Measurements from ENCODE around the gene CCDC142. TPM values are rescaled to one million over a fixed set of nuclear protein-coding genes. Genes with fewer than 3 reads are reported as not detected.

The CCDC142 gene
- total and polyA plus RNA-seq, 10 of the 15 experiments (the other 5 are each of a cell fraction or from before 2014, with no cell fraction given): 0.93 to 16.9 (median 9.0) TPM

- intact Hi-C loops (cut with micrococcal nuclease; ENCODE audit: unreplicated experiment): loop anchor here (2.0 kb wide), 1 partner anchor 19 kb away; the partner anchor contains the start of genes CCDC142 and TTC31
- peaks cover 6% of the 10 kb centered on the region for H3K79me2 ChIP-seq (ENCODE audit: control insufficient read depth, insufficient read depth, low read length)
- H4K20me1 ChIP-seq (ENCODE audit: control insufficient read depth, insufficient read depth): no peaks in the 10 kb centered on the region
- FAIRE-seq: no peak
- peaks cover 15 to 25% of the 10 kb centered on the region in 2 experiments; a peak in 3 of 4 replicates for H3K27me3 ChIP-seq (replicated peaks in 1 of 2; ENCODE audit: control insufficient read depth in 2 of 2, insufficient read depth in 2 of 2, low read length in 1 of 2)
- H3K9ac ChIP-seq (ENCODE audit: control insufficient read depth, insufficient read depth, low read length): no peak overlapping the region
- in situ Hi-C loops (cut with MboI): no loop called here
- ChIA-PET POLR2A (interaction anchor here (1.1 to 1.9 kb wide), 2 partner anchors 27 to 110 kb away, joined by 3 to 4 read pairs; partner anchors contain the start of gene AUP1), RAD21 (ENCODE audit: unreplicated experiment) (interaction anchor here (0.8 to 2.9 kb wide), 6 partner anchors 18 to 87 kb away, joined by 3 to 10 read pairs (median 6); partner anchors contain the start of genes AUP1, CCDC142, HTRA2 and INO80B), SMC1A (ENCODE audit: uncharacterized antibody, unreplicated experiment) (interaction anchor here (1.2 to 7.0 kb wide), 4 partner anchors 9 to 85 kb away, joined by 3 to 71 read pairs (median 4); no protein-coding TSS in a partner anchor), CTCF (interaction anchor here (1.4 to 13.9 kb wide), 4 partner anchors 19 to 85 kb away, joined by 4 to 231 read pairs (median 84); partner anchors contain the start of genes AUP1, CCDC142, DQX1 and HTRA2)
- H3K36me3 ChIP-seq (ENCODE audit: control insufficient read depth in 2 of 2, insufficient read depth in 2 of 2, low read length in 1 of 2): peaks cover 0 to 7% of the 10 kb centered on the region in 2 experiments; a peak in 1 of 4 replicates
- no peak for DNase-seq (ENCODE audit: low read depth, low spot score)
- TF ChIP-seq CBX5 (IDR thresholded peaks at IDR 0.05; ENCODE audit: low read depth) (no peak), RCOR1 (conservative IDR thresholded peaks at IDR 0.05; ENCODE audit: low read depth, low read length) (no peak), BCL11A (IDR thresholded peaks at IDR 0.05; ENCODE audit: low read depth, low read length) (no peak), DPF2 (IDR thresholded peaks at IDR 0.05) (no peak), TCF3 (IDR thresholded peaks at IDR 0.05; ENCODE audit: borderline replicate concordance, insufficient read depth, low read depth, low read length) (no peak), IRF4 (IDR thresholded peaks at IDR 0.05; ENCODE audit: low read depth, low read length) (no peak), ZZZ3 (IDR thresholded peaks at IDR 0.05; ENCODE audit: control insufficient read depth, insufficient read length, low read depth) (no peak), SREBF1 (IDR thresholded peaks at IDR 0.05; ENCODE audit: low read length) (no peak), ZNF207 (IDR thresholded peaks at IDR 0.05; ENCODE audit: borderline replicate concordance) (no peak), E2F4 (IDR thresholded peaks at IDR 0.05; ENCODE audit: low read depth, low read length) (no peak)
- H3K4me3 ChIP-seq: no peak overlapping the region
- no peak for ATAC-seq
- H3K4me2 ChIP-seq (ENCODE audit: control insufficient read depth, insufficient read depth): no peak overlapping the region
- no peaks in the 10 kb centered on the region for H3K9me3 ChIP-seq (replicated peaks; ENCODE audit: control insufficient read depth, insufficient read depth, low read length)
- H3K27ac ChIP-seq (ENCODE audit: control insufficient read depth, insufficient read depth): no peak overlapping the region
- BruUV-seq (replicated peaks): no TSS peak
- WGBS (ENCODE audit: insufficient coverage, insufficient replicate concordance, low lambda C conversion rate, missing lambda C conversion rate): 87% methylated on average over 18 of the region's 18 CpGs
- no peak overlapping the region for H2AFZ ChIP-seq (ENCODE audit: control insufficient read depth, low read depth, low read length)
- H3K4me1 ChIP-seq (ENCODE audit: control insufficient read depth, insufficient read depth, low read length): peaks cover 27% of the 10 kb centered on the region
Measured at GRCh38 chr2:74501335-74502071, 18.7 kb upstream of the CCDC142 start.

Data from GM12878 (cell line).